K562 (cell line): ENCODE measurements around the gene TGFBR3L. TPM values are rescaled to one million over a fixed set of nuclear protein-coding genes. Genes with fewer than 3 reads are reported as not detected.

ENCODE experiments used
- FIP1L1 ChIP-seq: fragments of 200-400 bp; formaldehyde crosslinking; IDR thresholded peaks from 2 replicates; pipeline ENCODE4 v1.6.1; 2018; ENCODE audit warnings: mild to moderate bottlenecking, low read depth, low read length; ENCODE audit not compliant: poor library complexity, severe bottlenecking
- GABPB2 ChIP-seq: fragments of 250-450 bp; sonication (Bioruptor Pico); conservative IDR thresholded peaks from 2 replicates; pipeline ENCODE4 v1.5.1; 2021; ENCODE audit warnings: mild to moderate bottlenecking
- GATAD2A ChIP-seq: fragments of 450-650 bp; IDR thresholded peaks from 2 replicates; pipeline ENCODE4 v1.6.1; 2017
- HNRNPK ChIP-seq: fragments of 200-400 bp; formaldehyde crosslinking; IDR thresholded peaks from one replicate; pipeline ENCODE4 v1.6.1; 2018; ENCODE audit warnings: mild to moderate bottlenecking, low read depth, low read length; ENCODE audit not compliant: poor library complexity, severe bottlenecking
- HSF4 ChIP-seq: fragments of 250-450 bp; sonication (Bioruptor Pico); IDR thresholded peaks from 2 replicates; pipeline ENCODE4 v2.1.2; 2022; ENCODE audit warnings: mild to moderate bottlenecking, moderate library complexity, borderline replicate concordance
- IRF2 ChIP-seq: sonication (generic); formaldehyde crosslinking; IDR thresholded peaks from 2 replicates; pipeline ENCODE4 v1.8.1; 2022; ENCODE audit warnings: mild to moderate bottlenecking, missing genetic modification reagents
- MYC ChIP-seq, 2 experiments: fragments of 250-450 bp in 1 of 2; sonication (Bioruptor Pico) in 1 of 2; IDR thresholded peaks; 2 replicates each; pipeline versions ENCODE4 v1.5.1 to v1.6.1; 2012 to 2021; ENCODE audit warnings: low read depth in 2 of 2, borderline replicate concordance in 1 of 2, improper control_type of control experiment in 1 of 2, low read length in 1 of 2, mild to moderate bottlenecking in 1 of 2, moderate library complexity in 1 of 2
- NELFE ChIP-seq: IDR thresholded peaks from 2 replicates; pipeline ENCODE4 v1.6.1; 2011; ENCODE audit warnings: mild to moderate bottlenecking; ENCODE audit not compliant: insufficient read depth, insufficient read length
- NONO ChIP-seq, 2 experiments: fragments of 200-400 bp in 1 of 2; fragments of 450-650 bp in 1 of 2; formaldehyde crosslinking in 1 of 2; IDR thresholded peaks; 2 replicates each; pipeline ENCODE4 v1.6.1; 2017; ENCODE audit warnings: low read depth in 2 of 2, mild to moderate bottlenecking in 2 of 2, moderate library complexity in 2 of 2, low read length in 1 of 2
- NR2C1 ChIP-seq, 2 experiments: fragments of 450-650 bp; IDR thresholded peaks; 2 replicates each; pipeline ENCODE4 v1.6.1; 2017; ENCODE audit warnings: mild to moderate bottlenecking in 2 of 2, antibody characterized with exemption in 1 of 2, inconsistent platforms in 1 of 2, missing compliant biosample characterization in 1 of 2, missing genetic modification characterization in 1 of 2
- POLR2G ChIP-seq: fragments of 200-400 bp; formaldehyde crosslinking; IDR thresholded peaks from 2 replicates; pipeline ENCODE4 v1.6.1; 2017; ENCODE audit warnings: low read depth, mild to moderate bottlenecking, antibody characterized with exemption, low read length, moderate library complexity
- SP2 ChIP-seq: IDR thresholded peaks from 2 replicates; pipeline ENCODE4 v1.6.1; 2011; ENCODE audit warnings: mild to moderate bottlenecking, low read depth, low read length, moderate library complexity; ENCODE audit not compliant: poor library complexity, severe bottlenecking; ENCODE audit errors: extremely low read depth
- ZBTB8A ChIP-seq: fragments of 450-650 bp; IDR thresholded peaks from 2 replicates; pipeline ENCODE4 v1.6.1; 2018; ENCODE audit warnings: mild to moderate bottlenecking, moderate library complexity; ENCODE audit not compliant: partially characterized antibody
- ZNF165 ChIP-seq: fragments of 250-450 bp; sonication (Bioruptor Pico); IDR thresholded peaks from 2 replicates; pipeline ENCODE4 v1.4.0; 2020; ENCODE audit warnings: borderline replicate concordance
- ZNF324 ChIP-seq: fragments of 250-450 bp; sonication (Bioruptor Pico); IDR thresholded peaks from 2 replicates; pipeline ENCODE4 v1.4.0; 2020; ENCODE audit warnings: mild to moderate bottlenecking
- ZNF431 ChIP-seq: sonication (generic); formaldehyde crosslinking; IDR thresholded peaks from 2 replicates; pipeline ENCODE4 v1.8.0; 2022; ENCODE audit warnings: mild to moderate bottlenecking, missing genetic modification reagents
- ZNF79 ChIP-seq: fragments of 250-450 bp; sonication (Bioruptor Pico); IDR thresholded peaks from 2 replicates; pipeline ENCODE4 v1.4.0; 2020; ENCODE audit warnings: low read depth, mild to moderate bottlenecking, moderate library complexity
- polyA plus RNA-seq, 8 experiments: library from polyadenylated mRNA; depleted of rRNA in 4 of 8; stranded (reverse) in 5 of 8; unstranded in 3 of 8; fragments of >200 nt; fragmentation: Nextera tagmentation in 2 of 8; fragmentation: Illumina TruSeq in 1 of 8; extraction: Ambion mirVana in 2 of 8; extraction: Trizol in 1 of 8; gene quantifications; 2 replicates each; pipeline versions ENCODE4 v1.2.1 to v1.2.3, GENCODE V29; 2011 to 2014; ENCODE audit warnings: inconsistent platforms in 1 of 8, missing spikeins in 1 of 8
- total RNA-seq, 7 experiments: library from RNA; depleted of rRNA in 6 of 7; stranded (reverse); fragments of >200 nt in 6 of 7; fragmentation: Illumina TruSeq in 2 of 7; extraction: Trizol in 2 of 7; gene quantifications; 2 replicates each; pipeline versions ENCODE4 v1.2.1 to v1.2.3, GENCODE V29; 2011 to 2021; ENCODE audit warnings: low replicate concordance in 1 of 7

The TGFBR3L gene
- total and polyA plus RNA-seq, 9 of the 15 experiments (the other 6 are each of a cell fraction or from before 2014, with no cell fraction given), result not detected

DNA sequence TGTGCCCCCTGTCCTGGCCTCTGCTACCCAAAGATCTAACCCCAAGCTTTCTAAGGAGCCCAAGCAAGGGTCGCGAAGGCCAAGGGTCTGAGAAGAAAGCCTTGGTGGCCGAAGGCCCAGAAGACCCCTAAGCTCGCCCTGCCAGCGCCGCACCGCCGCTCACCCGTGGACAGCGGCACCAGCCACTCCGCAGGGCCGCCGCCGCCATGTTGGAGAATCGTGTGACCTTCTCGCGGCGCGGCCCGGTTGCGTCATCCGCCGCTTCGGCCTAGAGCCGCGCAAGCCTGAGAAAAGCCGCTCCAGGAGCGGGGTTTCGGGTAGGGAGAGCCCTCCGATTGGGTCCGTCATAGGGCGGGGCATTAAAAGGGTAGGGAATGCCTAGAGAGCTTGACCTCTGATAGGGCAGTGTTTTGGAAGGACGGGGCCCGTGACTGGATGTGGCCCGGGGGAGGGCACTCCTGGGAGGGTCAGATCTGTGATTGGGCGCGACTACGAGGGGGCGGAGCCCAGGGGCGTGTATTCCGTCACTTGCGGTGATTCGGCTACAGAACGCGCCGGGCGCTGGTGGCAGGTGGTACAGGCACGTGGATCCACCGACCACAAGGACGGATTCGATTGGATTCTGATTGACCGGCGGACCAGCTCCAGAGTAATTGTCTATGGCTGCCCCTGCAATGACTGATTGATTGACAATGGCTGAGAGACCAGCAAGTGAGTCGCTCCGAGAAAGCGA is 29.0 kb downstream of the TGFBR3L start, which contains the start of gene TIMM44 (continued):
- TF ChIP-seq ZNF165 (CRISPR knock-in tag) (no peak), HSF4 (no peak), SP2 (peak; percentile 65), ZNF431 (CRISPR knock-in tag) (peak; percentile 53), FIP1L1 (peak; percentile 75), ZNF324 (CRISPR knock-in tag) (no peak), NELFE (no peak), POLR2G (peak; percentile 99), MYC (IDR thresholded peaks at IDR 0.05; ENCODE audit: low read depth, low read length) (peak; percentile 97), MYC (CRISPR knock-in tag; IDR thresholded peaks at IDR 0.05; ENCODE audit: borderline replicate concordance, low read depth) (peak; percentile 85), HNRNPK (no peak), NONO (IDR thresholded peaks at IDR 0.05; ENCODE audit: low read depth in 2 of 2, low read length in 1 of 2) (no peak; a peak in 1 of 4 replicates), GATAD2A (no peak), ZBTB8A (no peak), ZNF79 (CRISPR knock-in tag) (no peak), GABPB2 (CRISPR knock-in tag) (no peak), NR2C1 (IDR thresholded peaks at IDR 0.05) (peak; percentile 73), NR2C1 (tag; IDR thresholded peaks at IDR 0.05) (peak; percentile 80), IRF2 (CRISPR knock-in tag) (no peak)
